Tibial nerve (tissue), 4 donors: ENCODE data around the gene MSI2.

ENCODE experiments used
- CTCF ChIP-seq, 5 experiments: fragments of 200-600 bp in 3 of 5; fragments of 450-650 bp in 2 of 5; sonication (generic) in 3 of 5; IDR thresholded peaks; one replicate each; pipeline ENCODE4 v1.5.1; 2016 to 2019; ENCODE audit warnings: antibody characterized with exemption in 5 of 5, mild to moderate bottlenecking in 3 of 5, moderate library complexity in 2 of 5
- EP300 ChIP-seq, 2 donors: sonication (generic); formaldehyde crosslinking; IDR thresholded peaks; one replicate each; pipeline ENCODE4 v1.6.1; 2017; ENCODE audit warnings: antibody characterized with exemption in 2 of 2, mild to moderate bottlenecking in 1 of 2
- POLR2A ChIP-seq, 2 donors: fragments of 450-650 bp; IDR thresholded peaks; one replicate each; pipeline ENCODE4 v1.6.1; 2017; ENCODE audit warnings: antibody characterized with exemption in 2 of 2, mild to moderate bottlenecking in 2 of 2, moderate library complexity in 2 of 2

DNA sequence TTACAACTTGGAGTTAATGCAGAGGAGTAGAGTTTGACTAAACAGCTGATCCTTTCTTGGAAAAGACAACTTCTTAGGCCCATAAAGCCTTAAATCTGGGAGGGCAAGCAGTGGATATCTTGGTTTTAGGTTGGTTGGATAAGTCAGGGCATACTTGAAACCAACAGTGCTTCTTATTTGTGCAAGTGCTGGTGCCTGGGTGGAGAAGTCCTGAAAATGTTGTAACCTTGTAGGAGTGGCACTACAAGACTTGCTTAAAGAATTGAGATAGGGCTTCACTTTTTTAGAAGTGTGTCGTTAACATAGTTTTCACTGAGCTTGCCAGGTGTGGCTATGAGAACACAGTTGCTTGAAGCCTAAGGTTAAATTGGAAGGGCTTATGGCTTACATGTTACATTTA lies 6.2 kb downstream of the MSI2 start:
- TF ChIP-seq CTCF (IDR thresholded peaks at IDR 0.05) (no peak), POLR2A (IDR thresholded peaks at IDR 0.05) (no peak), EP300 (IDR thresholded peaks at IDR 0.05) (no peak)
